Measurements from ENCODE around the gene PEX6.
"Not testable (repeated sequence)": the region's sequence is repeated elsewhere in the genome, so short reads cannot be mapped to it uniquely, and the experiment has no call there.

The PEX6 gene

GRCh38 chr6:42978839-42979522 lies at the start of gene PEX6:
TSS of gene PEX6 (minus strand) at chr6:42979181. CDS start at chr6:42979150, 31 bp downstream.
- no peak for FAIRE-seq

GRCh38 chr6:43026365-43026764 lies 47.4 kb upstream of the PEX6 start:
- no peak for FAIRE-seq

- no peak for FAIRE-seq
Observed at GRCh38 chr6:43024436-43024835, 45.5 kb upstream of the PEX6 start.

- no peak for FAIRE-seq
Observed at GRCh38 chr6:43021270-43022047, 42.5 kb upstream of the PEX6 start, which contains the start of gene RRP36. TSS of gene RRP36 (plus strand) at chr6:43021623. CDS start at chr6:43021655, 32 bp downstream.

- no peak for FAIRE-seq
Observed at GRCh38 chr6:43020847-43021246, 41.9 kb upstream of the PEX6 start.

GRCh38 chr6:43020052-43020705 lies 41.2 kb upstream of the PEX6 start:
- no peak for FAIRE-seq

- no peak for FAIRE-seq
Observed at GRCh38 chr6:43019152-43019551, 40.2 kb upstream of the PEX6 start.

GRCh38 chr6:43016943-43017334 lies 38.0 kb upstream of the PEX6 start:
- FAIRE-seq: no peak

- no peak for FAIRE-seq
Observed at GRCh38 chr6:43016176-43016942, 37.4 kb upstream of the PEX6 start.

GRCh38 chr6:43014434-43014909 lies 35.5 kb upstream of the PEX6 start:
- FAIRE-seq: no peak

- FAIRE-seq: peak; percentile 97
Observed at GRCh38 chr6:43013843-43014433, 35.0 kb upstream of the PEX6 start, which contains the start of the genes KLHDC3 and MEA1. TSS of gene KLHDC3 (plus strand) at chr6:43014249. CDS start at chr6:43017193, 2,944 bp downstream. TSS of gene MEA1 (minus strand) at chr6:43013946. CDS start at chr6:43013813, 133 bp downstream.

GRCh38 chr6:43013097-43013842 lies 34.3 kb upstream of the PEX6 start:
- FAIRE-seq: no peak

- FAIRE-seq: no peak
Observed at GRCh38 chr6:43012364-43012763, 33.4 kb upstream of the PEX6 start.

- FAIRE-seq: no peak
Observed at GRCh38 chr6:43011207-43011606, 32.2 kb upstream of the PEX6 start.

GRCh38 chr6:43009124-43009523 lies 30.1 kb upstream of the PEX6 start:
- FAIRE-seq: no peak

GRCh38 chr6:43007126-43007525 lies 28.1 kb upstream of the PEX6 start:
- FAIRE-seq: no peak

GRCh38 chr6:43006251-43006650 lies 27.3 kb upstream of the PEX6 start:
- FAIRE-seq: no peak

GRCh38 chr6:43005844-43006243 lies 26.9 kb upstream of the PEX6 start:
- FAIRE-seq: no peak

- FAIRE-seq: no peak
Observed at GRCh38 chr6:43001843-43002242, 22.9 kb upstream of the PEX6 start.

- not testable (repeated sequence) for FAIRE-seq
Observed at GRCh38 chr6:42998205-42998604, 19.2 kb upstream of the PEX6 start.

- no peak for FAIRE-seq
Observed at GRCh38 chr6:42996513-42996912, 17.5 kb upstream of the PEX6 start.

All from endometrium (tissue), 2 donors.